Measurements from ENCODE around the gene DAAM1. TPM values are rescaled to one million over a fixed set of nuclear protein-coding genes. Genes with fewer than 3 reads are reported as not detected.

The DAAM1 gene
- total RNA-seq, 2 experiments from 2014 or later, result 30.1 to 72.8 TPM

DNA sequence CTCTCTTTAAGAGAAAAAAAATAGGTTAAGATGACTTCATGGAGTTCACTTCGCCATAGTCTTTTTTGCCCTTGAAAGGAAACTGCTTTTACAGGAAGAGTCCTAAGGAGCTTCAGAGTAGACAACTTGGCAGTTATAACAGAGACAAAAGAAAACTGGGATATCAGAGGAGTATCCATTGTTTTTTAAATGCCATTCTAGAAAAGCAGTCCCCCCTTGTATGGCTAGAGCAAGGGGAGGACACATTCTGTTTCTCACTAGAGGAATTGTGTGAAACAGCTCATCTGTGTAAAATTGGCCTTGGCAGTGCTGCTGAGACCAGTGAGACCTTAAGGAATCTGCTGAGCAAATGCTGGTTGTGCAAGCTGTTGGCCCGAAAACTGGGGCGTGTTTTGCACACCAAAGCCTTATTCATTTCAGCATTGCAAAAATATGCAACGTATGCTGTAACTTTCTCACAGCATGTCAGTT is 148.7 kb downstream of the DAAM1 start:
- intact Hi-C loops (cut with micrococcal nuclease; ENCODE audit: unreplicated experiment), result no loop called here
- Histone ChIP-seq H3K4me1 (ENCODE audit: insufficient read depth, low read length, poor library complexity, severe bottlenecking) (no peaks in the 10 kb centered on the region), H3K9me2 (ENCODE audit: insufficient read depth, low read length) (no peaks in the 10 kb centered on the region), H2AFZ (ENCODE audit: low read length) (no peak overlapping the region), H4K20me1 (ENCODE audit: insufficient read depth, low read length) (no peaks in the 10 kb centered on the region), H3K79me2 (ENCODE audit: insufficient read depth, low read depth, low read length) (no peaks in the 10 kb centered on the region), H3K27ac (ENCODE audit: low read depth, low read length, poor library complexity, severe bottlenecking) (no peak overlapping the region), H3K4me2 (ENCODE audit: low read length) (no peak overlapping the region), H3K4me3 (ENCODE audit: low read depth, low read length, poor library complexity, severe bottlenecking) (no peak overlapping the region), H3K9me3 (ENCODE audit: low read length) (no peaks in the 10 kb centered on the region), H3K36me3 (ENCODE audit: insufficient read depth, low read length) (peaks cover 98% of the 10 kb centered on the region)
- ChIA-PET CTCF (ENCODE audit: unreplicated experiment) (no interaction called here), POLR2A (interaction anchor here (1.3 to 1.5 kb wide), 3 partner anchors 8 to 16 kb away, joined by 4 to 6 read pairs (median 4); no protein-coding TSS in a partner anchor)
- no peak for DNase-seq (ENCODE audit: low spot score)
- no TSS peak for BruUV-seq (replicated peaks)
- TF ChIP-seq, protein P1, sequence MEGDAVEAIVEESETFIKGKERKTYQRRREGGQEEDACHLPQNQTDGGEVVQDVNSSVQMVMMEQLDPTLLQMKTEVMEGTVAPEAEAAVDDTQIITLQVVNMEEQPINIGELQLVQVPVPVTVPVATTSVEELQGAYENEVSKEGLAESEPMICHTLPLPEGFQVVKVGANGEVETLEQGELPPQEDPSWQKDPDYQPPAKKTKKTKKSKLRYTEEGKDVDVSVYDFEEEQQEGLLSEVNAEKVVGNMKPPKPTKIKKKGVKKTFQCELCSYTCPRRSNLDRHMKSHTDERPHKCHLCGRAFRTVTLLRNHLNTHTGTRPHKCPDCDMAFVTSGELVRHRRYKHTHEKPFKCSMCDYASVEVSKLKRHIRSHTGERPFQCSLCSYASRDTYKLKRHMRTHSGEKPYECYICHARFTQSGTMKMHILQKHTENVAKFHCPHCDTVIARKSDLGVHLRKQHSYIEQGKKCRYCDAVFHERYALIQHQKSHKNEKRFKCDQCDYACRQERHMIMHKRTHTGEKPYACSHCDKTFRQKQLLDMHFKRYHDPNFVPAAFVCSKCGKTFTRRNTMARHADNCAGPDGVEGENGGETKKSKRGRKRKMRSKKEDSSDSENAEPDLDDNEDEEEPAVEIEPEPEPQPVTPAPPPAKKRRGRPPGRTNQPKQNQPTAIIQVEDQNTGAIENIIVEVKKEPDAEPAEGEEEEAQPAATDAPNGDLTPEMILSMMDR (conservative IDR thresholded peaks at IDR 0.05; ENCODE audit: low read length), result no peak
- no peak for TF ChIP-seq EZH2phosphoT487 (IDR thresholded peaks at IDR 0.05; ENCODE audit: borderline replicate concordance, low read depth, low read length)

DNA sequence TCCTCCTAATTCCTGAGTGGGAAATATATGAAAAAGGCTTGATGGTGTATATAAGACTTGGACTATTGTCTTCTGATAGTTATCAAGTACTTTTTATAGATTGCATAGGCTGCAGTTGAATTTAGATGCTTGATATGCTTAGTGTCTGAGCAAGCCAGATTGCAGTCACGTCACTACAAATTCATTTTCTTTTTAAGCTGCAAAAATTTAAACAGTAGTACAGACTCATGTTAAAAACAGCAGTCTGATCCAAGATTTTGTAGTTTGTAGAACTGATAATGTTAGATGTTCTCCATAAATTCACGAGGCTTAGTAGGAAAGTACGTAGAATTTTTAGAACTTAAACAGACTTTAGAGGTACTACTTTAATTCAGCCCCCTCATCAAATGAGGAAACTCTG is 150.3 kb downstream of the DAAM1 start:
- Histone ChIP-seq H2AFZ (ENCODE audit: low read length) (no peak overlapping the region), H3K27ac (ENCODE audit: low read depth, low read length, poor library complexity, severe bottlenecking) (no peak overlapping the region), H3K36me3 (ENCODE audit: insufficient read depth, low read length) (peaks cover 98% of the 10 kb centered on the region), H3K4me3 (ENCODE audit: low read depth, low read length, poor library complexity, severe bottlenecking) (no peak overlapping the region), H3K9me3 (ENCODE audit: low read length) (no peaks in the 10 kb centered on the region), H4K20me1 (ENCODE audit: insufficient read depth, low read length) (no peaks in the 10 kb centered on the region), H3K4me1 (ENCODE audit: insufficient read depth, low read length, poor library complexity, severe bottlenecking) (peaks cover 3% of the 10 kb centered on the region), H3K79me2 (ENCODE audit: insufficient read depth, low read depth, low read length) (no peaks in the 10 kb centered on the region), H3K9me2 (ENCODE audit: insufficient read depth, low read length) (no peaks in the 10 kb centered on the region), H3K4me2 (ENCODE audit: low read length) (no peak overlapping the region)
- no TSS peak for BruUV-seq (replicated peaks)
- CTCF ChIA-PET (ENCODE audit: unreplicated experiment), result no interaction called here
- POLR2A ChIA-PET, result interaction anchor here (0.9 to 2.5 kb wide), 6 partner anchors 10 to 178 kb away, joined by 3 to 12 read pairs (median 4); no protein-coding TSS in a partner anchor
- TF ChIP-seq EZH2phosphoT487 (IDR thresholded peaks at IDR 0.05; ENCODE audit: borderline replicate concordance, low read depth, low read length), result no peak
- TF ChIP-seq, protein P1 (conservative IDR thresholded peaks at IDR 0.05; ENCODE audit: low read length), result no peak
- intact Hi-C loops (cut with micrococcal nuclease; ENCODE audit: unreplicated experiment), result no loop called here
- DNase-seq (ENCODE audit: low spot score), result no peak

DNA sequence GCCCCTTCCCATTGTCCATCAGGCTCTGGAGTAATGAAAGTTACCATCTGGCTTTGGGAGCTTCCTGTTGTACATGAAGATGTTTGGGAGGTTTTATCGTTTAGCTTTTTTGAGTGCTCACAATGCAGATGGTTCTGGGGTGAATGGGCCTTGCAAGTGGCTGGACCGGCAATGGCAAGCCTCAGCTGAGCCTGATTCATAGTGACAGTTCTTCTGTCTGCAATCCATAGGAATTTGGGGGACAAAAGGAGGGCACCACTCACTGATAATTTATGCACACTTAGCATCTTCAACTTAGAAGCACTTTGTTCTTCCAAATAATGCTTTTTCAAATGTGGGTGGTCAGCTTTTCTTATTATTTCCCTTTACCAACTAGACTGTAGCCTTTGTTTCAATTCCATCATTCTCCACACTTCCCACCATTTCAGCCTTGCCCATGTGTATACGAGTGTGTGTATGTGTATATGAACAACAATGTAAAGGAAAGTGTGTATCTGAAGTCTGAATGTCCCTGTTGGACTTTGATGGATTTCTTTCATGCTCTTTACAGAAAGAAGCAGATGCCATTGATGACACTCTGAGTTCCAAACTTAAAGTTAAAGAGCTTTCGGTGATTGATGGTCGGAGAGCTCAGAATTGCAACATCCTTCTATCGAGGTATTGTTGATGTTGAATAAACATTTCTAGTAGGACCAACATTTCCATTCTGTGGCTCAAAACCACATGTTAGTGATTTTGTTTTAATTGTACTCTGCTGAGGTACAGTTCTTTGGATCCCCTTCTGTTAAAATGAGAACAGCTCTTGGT is 151.3 kb downstream of the DAAM1 start:
- H3K4me1 ChIP-seq (ENCODE audit: insufficient read depth, low read length, poor library complexity, severe bottlenecking), result peaks cover 8% of the 10 kb centered on the region
- H3K9me2 ChIP-seq (ENCODE audit: insufficient read depth, low read length), result no peaks in the 10 kb centered on the region
- no peak overlapping the region for H3K27ac ChIP-seq (ENCODE audit: low read depth, low read length, poor library complexity, severe bottlenecking)
- H4K20me1 ChIP-seq (ENCODE audit: insufficient read depth, low read length), result no peaks in the 10 kb centered on the region
- intact Hi-C loops (cut with micrococcal nuclease; ENCODE audit: unreplicated experiment), result no loop called here
- ChIA-PET CTCF (ENCODE audit: unreplicated experiment) (interaction anchor here (1.0 to 1.4 kb wide), 2 partner anchors 13 to 216 kb away, joined by 3 read pairs; no protein-coding TSS in a partner anchor), POLR2A (interaction anchor here (0.5 to 2.5 kb wide), 6 partner anchors 8 to 268 kb away, joined by 3 to 12 read pairs (median 4); no protein-coding TSS in a partner anchor)
- peaks cover 98% of the 10 kb centered on the region for H3K36me3 ChIP-seq (ENCODE audit: insufficient read depth, low read length)
- no peak overlapping the region for H3K4me2 ChIP-seq (ENCODE audit: low read length)
- BruUV-seq (replicated peaks), result no TSS peak
- no peak for DNase-seq (ENCODE audit: low spot score)
- no peaks in the 10 kb centered on the region for H3K79me2 ChIP-seq (ENCODE audit: insufficient read depth, low read depth, low read length)
- no peaks in the 10 kb centered on the region for H3K9me3 ChIP-seq (ENCODE audit: low read length)
- no peak overlapping the region for H2AFZ ChIP-seq (ENCODE audit: low read length)
- TF ChIP-seq EZH2phosphoT487 (IDR thresholded peaks at IDR 0.05; ENCODE audit: borderline replicate concordance, low read depth, low read length), result no peak
- TF ChIP-seq, protein P1 (conservative IDR thresholded peaks at IDR 0.05; ENCODE audit: low read length), result no peak
- no peak overlapping the region for H3K4me3 ChIP-seq (ENCODE audit: low read depth, low read length, poor library complexity, severe bottlenecking)

All from OCI-LY7 (cell line).